Stimulated activated CD4-positive, alpha-beta T cell treated with anti-CD3 and anti-CD28 coated beads, Interleukin-4, amount 100 ng/mL, for 48 hours (primary cell): ENCODE measurements around the gene TIGAR.

Experiments
- DNase-seq, 2 donors: peaks; one replicate each; pipeline ENCODE4 v3.0.0-alpha.2; 2020; ENCODE audit warnings: low read depth in 2 of 2

Gene TIGAR

GRCh38 chr12:4320853-4321701 lies at the start of gene TIGAR:
TIGAR (plus strand) TSS chr12:4321213; CDS start chr12:4321272, 59 bp downstream.
- DNase-seq, result peak; percentile 83 to 90

GRCh38 chr12:4271717-4272423 lies 49.1 kb upstream of the TIGAR start:
- peak; percentile 78 to 83 for DNase-seq

GRCh38 chr12:4272424-4273272 lies 48.4 kb upstream of the TIGAR start:
- DNase-seq, result peak; percentile 68 to 70

GRCh38 chr12:4273273-4273651 lies 47.8 kb upstream of the TIGAR start:
- no peak for DNase-seq

- DNase-seq, result peak; percentile 68 to 78
Measured at GRCh38 chr12:4273652-4274395, 47.2 kb upstream of the TIGAR start, which contains the start of gene CCND2. CCND2 (plus strand) TSS chr12:4273762; CDS start chr12:4274041, 279 bp downstream.

GRCh38 chr12:4274396-4275015 lies 46.5 kb upstream of the TIGAR start:
- DNase-seq, result no peak

- no peak for DNase-seq
Measured at GRCh38 chr12:4275016-4275869, 45.8 kb upstream of the TIGAR start.

- no peak for DNase-seq
Measured at GRCh38 chr12:4275870-4276301, 45.1 kb upstream of the TIGAR start.

- DNase-seq, result peak; percentile 79 to 81
Measured at GRCh38 chr12:4276524-4277204, 44.3 kb upstream of the TIGAR start.

GRCh38 chr12:4277205-4277543 lies 43.8 kb upstream of the TIGAR start:
- no peak for DNase-seq

- DNase-seq, result no peak
Measured at GRCh38 chr12:4277857-4278256, 43.2 kb upstream of the TIGAR start.

GRCh38 chr12:4278329-4279197 lies 42.5 kb upstream of the TIGAR start:
- no peak for DNase-seq

GRCh38 chr12:4279198-4279690 lies 41.8 kb upstream of the TIGAR start:
- no peak for DNase-seq

GRCh38 chr12:4280351-4281163 lies 40.5 kb upstream of the TIGAR start:
- no peak for DNase-seq

- no peak for DNase-seq
Measured at GRCh38 chr12:4281173-4281654, 39.8 kb upstream of the TIGAR start.

GRCh38 chr12:4282103-4282891 lies 38.7 kb upstream of the TIGAR start:
- no peak for DNase-seq
